ENCODE results near the gene TOM1. TPM values are rescaled to one million over a fixed set of nuclear protein-coding genes. Genes with fewer than 3 reads are reported as not detected.

TOM1 gene
- total and polyA plus RNA-seq, 10 of the 15 experiments (the other 5 are each of a cell fraction or from before 2014, with no cell fraction given) = 2.2 to 64.6 (median 40.3) TPM

- no peak overlapping the region for H2AFZ ChIP-seq (ENCODE audit: control insufficient read depth, low read depth, low read length)
- no peak for FAIRE-seq
- H3K4me1 ChIP-seq (ENCODE audit: control insufficient read depth, insufficient read depth, low read length) = no peaks in the 10 kb centered on the region
- no peaks in the 10 kb centered on the region for H3K9me3 ChIP-seq (replicated peaks; ENCODE audit: control insufficient read depth, insufficient read depth, low read length)
- WGBS (ENCODE audit: insufficient coverage, insufficient replicate concordance, low lambda C conversion rate, missing lambda C conversion rate) = 98% methylated on average over 7 of the region's 7 CpGs
- in situ Hi-C loops (cut with MboI) (no loop called here), intact Hi-C loops (cut with micrococcal nuclease; ENCODE audit: unreplicated experiment) (no loop called here)
- no peak for ATAC-seq
- H3K9ac ChIP-seq (ENCODE audit: control insufficient read depth, insufficient read depth, low read length) = no peak overlapping the region
- no peak overlapping the region for H3K4me3 ChIP-seq
- ChIA-PET SMC1A (ENCODE audit: uncharacterized antibody, unreplicated experiment) (no interaction called here), RAD21 (ENCODE audit: unreplicated experiment) (no interaction called here), CTCF (interaction anchor here (0.7 kb wide), 1 partner anchor 13 kb away, joined by 3 read pairs; no protein-coding TSS in a partner anchor), POLR2A (no interaction called here)
- no TSS peak for BruUV-seq (replicated peaks)
- DNase-seq (ENCODE audit: low read depth, low spot score) = no peak
- no peaks in the 10 kb centered on the region for H4K20me1 ChIP-seq (ENCODE audit: control insufficient read depth, insufficient read depth)
- no peak overlapping the region for H3K4me2 ChIP-seq (ENCODE audit: control insufficient read depth, insufficient read depth)
- H3K27me3 ChIP-seq (replicated peaks in 1 of 2; ENCODE audit: control insufficient read depth in 2 of 2, insufficient read depth in 2 of 2, low read length in 1 of 2) = no peaks in the 10 kb centered on the region
- H3K36me3 ChIP-seq (ENCODE audit: control insufficient read depth in 2 of 2, insufficient read depth in 2 of 2, low read length in 1 of 2) = peaks cover 7 to 45% of the 10 kb centered on the region in 2 experiments
- TF ChIP-seq SREBF1 (IDR thresholded peaks at IDR 0.05; ENCODE audit: low read length) (no peak), EGR1 (IDR thresholded peaks at IDR 0.05; ENCODE audit: borderline replicate concordance in 1 of 2, low read depth in 2 of 2, low read length in 2 of 2) (no peak)
- no peak overlapping the region for H3K27ac ChIP-seq (ENCODE audit: control insufficient read depth, insufficient read depth)
- peaks cover under 1% of the 10 kb centered on the region for H3K79me2 ChIP-seq (ENCODE audit: control insufficient read depth, insufficient read depth, low read length)
Measured at GRCh38 chr22:35264986-35265385, 34.7 kb upstream of the TOM1 start.

GRCh38 chr22:35266277-35266676 lies 33.4 kb upstream of the TOM1 start:
- ATAC-seq (no peak; the same call in 2 of the 3 replicates), DNase-seq (ENCODE audit: low read depth, low spot score) (no peak), FAIRE-seq (no peak)
- ChIA-PET POLR2A (interaction anchor here (0.5 to 2.2 kb wide), 3 partner anchors 8 to 72 kb away, joined by 4 to 5 read pairs (median 4); partner anchors contain the start of gene TOM1), CTCF (interaction anchor here (0.7 to 1.6 kb wide), 2 partner anchors 34 to 72 kb away, joined by 3 to 4 read pairs; no protein-coding TSS in a partner anchor), RAD21 (ENCODE audit: unreplicated experiment) (no interaction called here), SMC1A (ENCODE audit: uncharacterized antibody, unreplicated experiment) (interaction anchor here (0.9 to 1.9 kb wide), 3 partner anchors 8 to 33 kb away, joined by 3 to 7 read pairs (median 4); partner anchors contain the start of gene TOM1)
- H3K27me3 ChIP-seq (replicated peaks in 1 of 2; ENCODE audit: control insufficient read depth in 2 of 2, insufficient read depth in 2 of 2, low read length in 1 of 2) = no peaks in the 10 kb centered on the region
- BruUV-seq (replicated peaks) = no TSS peak
- no peak for TF ChIP-seq ATF7 (IDR thresholded peaks at IDR 0.05; ENCODE audit: low read depth)
- TF ChIP-seq, protein P1, sequence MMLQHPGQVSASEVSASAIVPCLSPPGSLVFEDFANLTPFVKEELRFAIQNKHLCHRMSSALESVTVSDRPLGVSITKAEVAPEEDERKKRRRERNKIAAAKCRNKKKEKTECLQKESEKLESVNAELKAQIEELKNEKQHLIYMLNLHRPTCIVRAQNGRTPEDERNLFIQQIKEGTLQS (IDR thresholded peaks at IDR 0.05; ENCODE audit: borderline replicate concordance, extremely low read depth, low read depth, low read length) = no peak
- TF ChIP-seq SUPT20H (IDR thresholded peaks at IDR 0.05; ENCODE audit: borderline replicate concordance, control insufficient read depth, low read depth, low read length) = no peak
- TF ChIP-seq ZZZ3 (IDR thresholded peaks at IDR 0.05; ENCODE audit: control insufficient read depth, insufficient read length, low read depth) = no peak
- no peak for TF ChIP-seq E2F8 (IDR thresholded peaks at IDR 0.05; ENCODE audit: low read depth, partially characterized antibody)
- intact Hi-C loops (cut with micrococcal nuclease; ENCODE audit: unreplicated experiment) = no loop called here
- in situ Hi-C loops (cut with MboI) = no loop called here
- no peak overlapping the region for H3K4me3 ChIP-seq
- H3K4me1 ChIP-seq (ENCODE audit: control insufficient read depth, insufficient read depth, low read length) = no peaks in the 10 kb centered on the region
- H3K27ac ChIP-seq (ENCODE audit: control insufficient read depth, insufficient read depth) = no peak overlapping the region
- WGBS (ENCODE audit: insufficient coverage, insufficient replicate concordance, low lambda C conversion rate, missing lambda C conversion rate) = 85% methylated on average over 3 of the region's 3 CpGs
- no peak overlapping the region for H3K9ac ChIP-seq (ENCODE audit: control insufficient read depth, insufficient read depth, low read length)
- H3K9me3 ChIP-seq (replicated peaks; ENCODE audit: control insufficient read depth, insufficient read depth, low read length) = no peaks in the 10 kb centered on the region
- no peak overlapping the region for H3K4me2 ChIP-seq (ENCODE audit: control insufficient read depth, insufficient read depth)
- no peaks in the 10 kb centered on the region; the same call in 1 of the 2 replicates for H3K79me2 ChIP-seq (ENCODE audit: control insufficient read depth, insufficient read depth, low read length)
- H4K20me1 ChIP-seq (ENCODE audit: control insufficient read depth, insufficient read depth) = no peaks in the 10 kb centered on the region
- H2AFZ ChIP-seq (ENCODE audit: control insufficient read depth, low read depth, low read length) = no peak overlapping the region
- H3K36me3 ChIP-seq (ENCODE audit: control insufficient read depth in 2 of 2, insufficient read depth in 2 of 2, low read length in 1 of 2) = peaks cover 7 to 45% of the 10 kb centered on the region in 2 experiments

Measured in GM12878 (cell line).